GM12878 (cell line): ENCODE measurements around the gene RSPRY1. TPM values are rescaled to one million over a fixed set of nuclear protein-coding genes. Genes with fewer than 3 reads are reported as not detected.

ENCODE experiments used
- ATAC-seq: fragments of 200-7000 bp; cut with Tn5 transposase; 3 replicates; pipeline ENCODE4 v1.9.1; 2020; ENCODE audit warnings: mild to moderate bottlenecking, moderate library complexity
- BruUV-seq: library from RNA; stranded (reverse); fragments of 400-500 nt; replicated peaks from 2 replicates; lab custom pipeline; 2021; lab: Mats Ljungman, UMichigan
- CTCF ChIA-PET: fragments of 300-600 bp; sonication (Branson Sonifier 250); formaldehyde crosslinking; extraction: SDS; loops from one replicate; lab custom pipeline; 2021; ENCODE audit warnings: inconsistent platforms; lab: Yijun Ruan, JAX
- POLR2A ChIA-PET: fragments of 350-600 bp; formaldehyde crosslinking; extraction: SDS; loops from one replicate; lab custom pipeline; 2021; ENCODE audit warnings: inconsistent platforms; lab: Charles Lee
- RAD21 ChIA-PET: fragments of 300-600 bp; sonication (Branson Sonifier 250); formaldehyde crosslinking; loops from one replicate; lab custom pipeline; 2023; ENCODE audit warnings: antibody characterized with exemption; ENCODE audit not compliant: unreplicated experiment; lab: Charles Lee
- SMC1A ChIA-PET: fragments of 300-600 bp; sonication (Branson Sonifier 250); formaldehyde crosslinking; loops from one replicate; lab custom pipeline; 2023; ENCODE audit not compliant: unreplicated experiment, uncharacterized antibody; lab: Charles Lee
- DNase-seq: peaks from one replicate; pipeline ENCODE4 v3.0.0-alpha.2; 2011; ENCODE audit warnings: low read depth, low spot score
- FAIRE-seq: peaks from 3 replicates; lab custom pipeline; 2011; peaks lifted over from hg19 to GRCh38; lab: Jason Lieb, UNC
- H2AFZ ChIP-seq: 2 replicates; pipeline ENCODE4 v1.6.0; 2011; ENCODE audit warnings: low read depth, low read length, control low read depth; ENCODE audit not compliant: control insufficient read depth
- H3K27ac ChIP-seq: 2 replicates; pipeline ENCODE4 v1.5.1; 2011; ENCODE audit warnings: control low read depth; ENCODE audit not compliant: control insufficient read depth, insufficient read depth
- H3K27me3 ChIP-seq, 2 experiments: replicated peaks in 1 of 2; 2 replicates each; pipeline versions ENCODE4 v1.6.0 to v1.6.1; 2011; ENCODE audit warnings: low read length in 1 of 2; ENCODE audit not compliant: control insufficient read depth in 2 of 2, insufficient read depth in 2 of 2
- H3K36me3 ChIP-seq, 2 experiments: 2 replicates each; pipeline ENCODE4 v1.5.1; 2011; ENCODE audit warnings: low read length in 1 of 2; ENCODE audit not compliant: control insufficient read depth in 2 of 2, insufficient read depth in 2 of 2
- H3K4me1 ChIP-seq: 2 replicates; pipeline ENCODE4 v1.6.1; 2011; ENCODE audit warnings: mild to moderate bottlenecking, low read length, moderate library complexity, mixed read lengths; ENCODE audit not compliant: control insufficient read depth, insufficient read depth
- H3K4me2 ChIP-seq: 2 replicates; pipeline ENCODE4 v1.6.0; 2011; ENCODE audit warnings: control low read depth; ENCODE audit not compliant: control insufficient read depth, insufficient read depth
- H3K4me3 ChIP-seq: fragments of 200-600 bp; sonication (generic); 2 replicates; pipeline ENCODE4 v1.5.1; 2016
- H3K79me2 ChIP-seq: 2 replicates; pipeline ENCODE4 v1.6.0; 2011; ENCODE audit warnings: low read length; ENCODE audit not compliant: control insufficient read depth, insufficient read depth
- H3K9ac ChIP-seq: 2 replicates; pipeline ENCODE4 v1.8.0; 2011; ENCODE audit warnings: low read length, control low read depth, mixed read lengths; ENCODE audit not compliant: control insufficient read depth, insufficient read depth
- H3K9me3 ChIP-seq: replicated peaks from 3 replicates; pipeline ENCODE4 v1.5.1; 2011; ENCODE audit warnings: mild to moderate bottlenecking, low read length; ENCODE audit not compliant: control insufficient read depth, insufficient read depth
- H4K20me1 ChIP-seq: 2 replicates; pipeline ENCODE4 v1.6.0; 2011; ENCODE audit not compliant: control insufficient read depth, insufficient read depth
- FOXK2 ChIP-seq: fragments of 450-650 bp; IDR thresholded peaks from 2 replicates; pipeline ENCODE4 v1.6.1; 2017; ENCODE audit warnings: mild to moderate bottlenecking, moderate library complexity
- IKZF2 ChIP-seq, 2 experiments: fragments of 450-650 bp; IDR thresholded peaks; 2 replicates each; pipeline ENCODE4 v1.6.1; 2017; ENCODE audit warnings: mild to moderate bottlenecking in 2 of 2, moderate library complexity in 2 of 2
- SPI1 ChIP-seq: IDR thresholded peaks from 2 replicates; pipeline ENCODE4 v1.6.1; 2011; ENCODE audit warnings: low read depth, mild to moderate bottlenecking, low read length, moderate library complexity, borderline replicate concordance; ENCODE audit not compliant: insufficient read depth
- WGBS: methylation state at CpG from one replicate; pipeline ENCODE4 v1.1.6; 2016; ENCODE audit warnings: low lambda C conversion rate; ENCODE audit not compliant: insufficient replicate concordance, insufficient coverage; ENCODE audit errors: missing lambda C conversion rate; 5-methylcytosine and 5-hydroxymethylcytosine counted together
- in situ Hi-C: fragments of 300-500 bp; cut with MboI; formaldehyde crosslinking; loops from 9 replicates; pipeline ENCODE4 v1.14.3; 2018; ENCODE audit warnings: mixed read lengths
- intact Hi-C: fragments of 100-400 bp; cut with micrococcal nuclease; formaldehyde crosslinking; loops from one replicate; pipeline ENCODE4 v1.14.2; 2022; ENCODE audit not compliant: unreplicated experiment
- polyA plus RNA-seq, 11 experiments: library from polyadenylated mRNA; depleted of rRNA in 4 of 11; unstranded in 6 of 11; stranded (reverse) in 5 of 11; fragments of >200 nt; fragmentation: Nextera tagmentation in 4 of 11; fragmentation: Illumina TruSeq in 1 of 11; extraction: Ambion mirVana in 4 of 11; extraction: Trizol in 1 of 11; gene quantifications; 1 replicate in 1 of 11; 2 replicates in 10 of 11; pipeline versions ENCODE4 v1.2.1 to v1.2.3, GENCODE V29; 2011 to 2016; ENCODE audit warnings: inconsistent platforms in 2 of 11, missing spikeins in 2 of 11, low read depth in 1 of 11
- total RNA-seq, 4 experiments: library from RNA; depleted of rRNA in 3 of 4; stranded (reverse); fragments of >200 nt in 3 of 4; fragmentation: Illumina TruSeq in 1 of 4; extraction: Trizol in 1 of 4; gene quantifications; 2 replicates each; pipeline versions ENCODE4 v1.2.1 to v1.2.3, GENCODE V29; 2013 to 2021
- TF ChIP-seq, protein P1 (sequence below): IDR thresholded peaks from 2 replicates; pipeline ENCODE4 v1.6.1; 2012; ENCODE audit warnings: low read length, inconsistent platforms

The RSPRY1 gene
- total and polyA plus RNA-seq, 10 of the 15 experiments (the other 5 are each of a cell fraction or from before 2014, with no cell fraction given): 18.5 to 57.0 (median 41.2) TPM

- DNase-seq (no peak), FAIRE-seq (peak; percentile 77), ATAC-seq (peak; percentile 83)
- Histone ChIP-seq H3K4me2 (0 out of 2 replicates have a peak overlapping the region, but pooled peaks have one; percentile 2), H3K9ac (no peak overlapping the region; the same call in 1 of the 2 replicates), H3K79me2 (no peaks in the 10 kb centered on the region), H2AFZ (no peak overlapping the region), H3K4me3 (no peak overlapping the region), H3K27me3 (no peaks in the 10 kb centered on the region), H3K36me3 (peaks cover 1 to 47% of the 10 kb centered on the region in 2 experiments), H4K20me1 (no peaks in the 10 kb centered on the region), H3K27ac (peak overlapping the region; percentile 50; the same call in 1 of the 2 replicates), H3K9me3 (no peaks in the 10 kb centered on the region), H3K4me1 (peaks cover 19% of the 10 kb centered on the region)
- ChIA-PET RAD21 (interaction anchor here (0.6 to 2.0 kb wide), 8 partner anchors 19 to 216 kb away, joined by 3 to 15 read pairs (median 4); partner anchors contain the start of genes CPNE2, PSME3IP1 and RSPRY1), POLR2A (interaction anchor here (0.7 to 1.2 kb wide), 5 partner anchors 9 to 220 kb away, joined by 3 read pairs; partner anchors contain the start of gene CPNE2), SMC1A (interaction anchor here (0.8 to 2.5 kb wide), 12 partner anchors 12 to 201 kb away, joined by 3 to 7 read pairs (median 4); partner anchors contain the start of gene CPNE2), CTCF (interaction anchor here (0.5 to 1.8 kb wide), 12 partner anchors 15 to 374 kb away, joined by 3 to 17 read pairs (median 3); partner anchors contain the start of gene CPNE2)
- intact Hi-C loops (loop anchor here (5.0 kb wide), 1 partner anchor 40 kb away; no protein-coding TSS in a partner anchor), in situ Hi-C loops (loop anchor here (5.0 kb wide), 1 partner anchor 80 kb away; no protein-coding TSS in a partner anchor)
- no TSS peak for BruUV-seq
- WGBS: 32% methylated on average over 7 of the region's 7 CpGs
- TF ChIP-seq FOXK2 (no peak), SPI1 (peak; percentile 39; the same call in 1 of the 2 replicates), IKZF2 (IDR thresholded peaks at IDR 0.05) (peak; percentile 22 to 36; a peak in 2 of 4 replicates)
- TF ChIP-seq, protein P1, sequence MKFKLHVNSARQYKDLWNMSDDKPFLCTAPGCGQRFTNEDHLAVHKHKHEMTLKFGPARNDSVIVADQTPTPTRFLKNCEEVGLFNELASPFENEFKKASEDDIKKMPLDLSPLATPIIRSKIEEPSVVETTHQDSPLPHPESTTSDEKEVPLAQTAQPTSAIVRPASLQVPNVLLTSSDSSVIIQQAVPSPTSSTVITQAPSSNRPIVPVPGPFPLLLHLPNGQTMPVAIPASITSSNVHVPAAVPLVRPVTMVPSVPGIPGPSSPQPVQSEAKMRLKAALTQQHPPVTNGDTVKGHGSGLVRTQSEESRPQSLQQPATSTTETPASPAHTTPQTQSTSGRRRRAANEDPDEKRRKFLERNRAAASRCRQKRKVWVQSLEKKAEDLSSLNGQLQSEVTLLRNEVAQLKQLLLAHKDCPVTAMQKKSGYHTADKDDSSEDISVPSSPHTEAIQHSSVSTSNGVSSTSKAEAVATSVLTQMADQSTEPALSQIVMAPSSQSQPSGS: peak; percentile 19; the same call in 1 of the 2 replicates
These were observed 19.2 kb upstream of the RSPRY1 start for GRCh38 chr16:57166951-57167350.
